ENCODE measurements around the gene CCDC34. TPM values are rescaled to one million over a fixed set of nuclear protein-coding genes. Genes with fewer than 3 reads are reported as not detected.

CCDC34 gene
- total RNA-seq, 1 donor from 2014 or later, result 13.0 TPM

- DNase-seq (ENCODE audit: low spot score in 2 of 2) (no peak), FAIRE-seq (no peak)
Observed at GRCh38 chr11:27394781-27395228, 31.8 kb upstream of the CCDC34 start.

GRCh38 chr11:27392278-27393114 is 29.5 kb upstream of the CCDC34 start:
- FAIRE-seq (no peak), DNase-seq (ENCODE audit: low spot score in 2 of 2) (no peak)

DNA sequence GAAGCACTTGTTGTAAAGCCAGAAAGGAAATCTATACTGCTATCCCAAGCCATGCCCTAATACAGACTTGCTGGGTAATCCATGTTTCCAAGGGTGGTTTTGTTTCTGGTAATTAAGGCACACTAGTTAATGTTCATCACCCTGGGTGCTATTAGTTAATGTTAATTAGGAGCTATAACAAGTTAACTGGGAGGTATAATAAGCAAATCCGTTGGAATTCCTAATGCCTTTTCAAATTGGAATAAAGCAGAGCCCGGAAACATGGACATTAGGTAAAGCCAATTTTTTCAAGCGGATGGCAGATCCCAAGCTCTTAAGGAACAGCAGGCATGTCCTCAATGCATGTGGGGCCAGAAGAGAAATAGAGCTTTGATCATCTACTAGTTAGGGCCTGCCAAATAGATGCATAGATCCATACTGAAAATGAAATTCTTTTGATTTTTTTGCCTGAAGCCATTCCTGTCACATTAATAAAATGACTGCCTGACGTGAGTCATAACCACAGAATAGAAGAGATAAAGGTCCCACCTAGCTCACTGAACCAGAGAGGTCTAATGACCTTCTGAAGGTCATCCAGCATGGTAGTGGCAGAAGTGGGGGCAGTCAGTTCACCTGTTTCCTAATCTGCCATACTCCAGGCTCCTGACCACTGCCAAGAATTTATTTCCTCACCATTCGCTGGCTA is 28.5 kb upstream of the CCDC34 start:
- FAIRE-seq, result no peak
- DNase-seq (ENCODE audit: low spot score in 2 of 2), result no peak

- FAIRE-seq (no peak), DNase-seq (ENCODE audit: low spot score in 2 of 2) (no peak)
Observed at GRCh38 chr11:27390318-27391295, 27.6 kb upstream of the CCDC34 start.

GRCh38 chr11:27388869-27389268 is 25.9 kb upstream of the CCDC34 start:
- DNase-seq (ENCODE audit: low spot score in 2 of 2) (no peak), FAIRE-seq (no peak)

DNA sequence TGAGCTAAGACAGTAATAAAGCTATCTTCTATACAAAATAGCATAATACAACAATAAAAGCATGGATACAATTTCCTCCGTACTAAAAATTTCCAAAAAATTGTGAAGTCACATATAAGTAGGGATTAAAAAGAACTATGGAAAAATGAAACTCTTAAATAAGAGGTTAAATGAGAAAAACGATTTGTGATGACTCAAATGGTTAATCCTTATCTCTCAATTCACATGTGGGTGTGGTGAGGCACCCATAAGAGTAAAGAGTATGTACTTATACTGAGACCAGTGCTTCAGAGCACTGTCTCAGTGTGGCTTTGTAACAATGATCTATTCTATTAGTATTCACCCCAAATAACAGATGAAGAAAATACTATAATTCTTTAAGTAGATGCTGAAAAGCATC is 25.0 kb upstream of the CCDC34 start:
- FAIRE-seq (no peak), DNase-seq (ENCODE audit: low spot score in 2 of 2) (no peak)

GRCh38 chr11:27387362-27387761 is 24.3 kb upstream of the CCDC34 start:
- no peak for DNase-seq (ENCODE audit: low spot score in 2 of 2)
- no peak for FAIRE-seq

DNA sequence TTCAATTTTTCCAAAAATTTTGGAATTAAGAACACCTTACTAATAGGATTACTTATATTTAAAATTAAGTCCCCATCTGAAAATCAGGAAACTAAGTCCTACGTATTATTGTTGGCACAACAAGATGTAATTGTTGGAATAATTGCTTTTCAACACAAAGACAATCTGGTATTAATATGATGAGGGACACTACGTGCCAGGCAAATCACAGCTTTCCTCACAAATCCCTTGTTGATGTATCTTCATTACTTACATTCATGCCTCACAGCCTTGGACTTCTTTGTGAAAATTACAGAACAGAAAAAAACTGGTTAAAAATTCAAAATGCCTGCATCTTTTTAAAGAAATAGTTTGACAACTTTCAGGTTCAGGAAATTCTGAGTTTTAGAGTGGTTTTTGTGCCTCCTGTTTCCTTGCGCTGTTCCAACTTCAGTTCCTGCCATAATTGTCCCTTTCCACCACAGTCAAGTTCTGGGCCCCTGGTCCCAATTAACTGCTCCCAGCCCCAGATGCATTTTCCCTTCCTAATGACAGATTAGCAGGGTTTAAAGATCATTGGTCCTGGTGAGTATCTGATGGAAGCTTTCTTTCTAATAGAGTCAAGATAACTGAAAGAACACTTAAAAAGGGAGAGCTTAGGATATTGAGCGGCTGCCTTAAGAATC is 23.3 kb upstream of the CCDC34 start:
- DNase-seq (ENCODE audit: low spot score in 2 of 2), result no peak
- FAIRE-seq, result no peak

GRCh38 chr11:27385245-27385644 is 22.2 kb upstream of the CCDC34 start:
- DNase-seq (ENCODE audit: low spot score in 2 of 2) (no peak), FAIRE-seq (no peak)

GRCh38 chr11:27384227-27384626 is 21.2 kb upstream of the CCDC34 start:
- DNase-seq (ENCODE audit: low spot score in 2 of 2) (no peak), FAIRE-seq (no peak)

GRCh38 chr11:27383645-27384044 is 20.6 kb upstream of the CCDC34 start:
- FAIRE-seq (no peak), DNase-seq (ENCODE audit: low spot score in 2 of 2) (no peak)

DNA sequence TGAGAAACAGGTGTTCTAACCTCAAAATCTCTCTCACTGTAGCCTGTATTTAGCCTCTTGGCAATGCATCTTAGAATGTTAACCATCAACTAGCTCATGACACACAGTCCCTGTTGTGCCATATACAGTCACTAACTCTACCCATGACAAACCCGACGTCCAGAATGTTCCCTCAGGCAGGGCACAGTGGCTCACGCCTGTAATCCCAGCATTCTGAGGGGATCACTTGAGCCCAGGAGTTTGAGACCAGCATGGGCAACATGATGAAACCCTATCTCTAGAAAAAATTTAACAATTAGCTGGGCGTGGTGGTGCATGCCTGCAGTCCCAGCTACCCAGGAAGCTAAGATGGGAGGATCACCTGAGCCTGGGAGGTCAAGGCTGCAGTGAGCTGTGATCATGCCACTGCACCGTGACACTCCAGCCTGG is 18.2 kb upstream of the CCDC34 start:
- DNase-seq (ENCODE audit: low spot score in 2 of 2) (no peak), FAIRE-seq (no peak)

- DNase-seq (ENCODE audit: low spot score in 2 of 2) (no peak), FAIRE-seq (no peak)
Observed at GRCh38 chr11:27380771-27381170, 17.8 kb upstream of the CCDC34 start.

DNA sequence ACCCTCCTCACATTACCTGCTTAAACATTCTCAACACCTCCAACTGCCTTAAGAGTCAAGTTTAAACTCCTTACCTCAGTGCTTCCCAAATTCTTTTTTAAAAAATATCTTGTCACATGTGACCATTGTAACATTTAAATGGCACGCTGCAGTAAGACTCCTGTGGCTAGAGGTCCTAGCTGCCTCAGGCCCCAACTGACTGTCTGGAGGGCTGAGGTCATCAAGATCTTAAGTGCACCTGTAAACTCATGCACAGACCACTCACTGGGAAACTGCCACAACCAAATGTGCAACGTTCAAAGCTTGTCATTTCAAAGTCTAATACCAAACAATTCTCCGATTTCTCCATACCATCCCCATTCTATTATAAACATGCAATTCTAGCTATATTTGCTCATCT is 16.4 kb upstream of the CCDC34 start:
- FAIRE-seq (no peak), DNase-seq (ENCODE audit: low spot score in 2 of 2) (no peak)

GRCh38 chr11:27375370-27375769 is 12.4 kb upstream of the CCDC34 start:
- no peak for FAIRE-seq
- DNase-seq (ENCODE audit: low spot score in 2 of 2), result no peak

GRCh38 chr11:27373856-27374602 is 11.0 kb upstream of the CCDC34 start:
- DNase-seq (ENCODE audit: low spot score in 2 of 2) (no peak), FAIRE-seq (no peak)

DNA sequence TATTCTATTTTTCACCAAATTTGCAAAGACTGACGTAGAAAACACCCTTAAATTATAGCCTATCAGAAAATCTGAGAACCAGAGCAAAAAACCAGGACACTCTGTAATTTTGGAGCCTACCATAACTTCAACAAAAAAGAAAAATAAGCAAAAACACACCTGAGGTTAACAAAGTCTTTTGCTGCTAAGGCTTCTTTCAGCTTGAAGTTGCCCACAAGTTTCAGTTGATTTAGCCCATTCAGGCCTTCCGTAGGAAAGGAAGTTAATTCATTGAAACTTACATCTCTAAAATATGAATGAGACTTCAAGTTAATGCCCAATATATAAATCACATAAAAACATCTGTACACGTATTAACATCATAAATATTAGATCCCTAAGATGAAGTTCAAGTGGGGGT is 10.4 kb upstream of the CCDC34 start:
- DNase-seq (ENCODE audit: low spot score in 2 of 2) (no peak), FAIRE-seq (no peak)

GRCh38 chr11:27372164-27372563 is 9.1 kb upstream of the CCDC34 start:
- DNase-seq (ENCODE audit: low spot score in 2 of 2) (no peak), FAIRE-seq (no peak)

DNA sequence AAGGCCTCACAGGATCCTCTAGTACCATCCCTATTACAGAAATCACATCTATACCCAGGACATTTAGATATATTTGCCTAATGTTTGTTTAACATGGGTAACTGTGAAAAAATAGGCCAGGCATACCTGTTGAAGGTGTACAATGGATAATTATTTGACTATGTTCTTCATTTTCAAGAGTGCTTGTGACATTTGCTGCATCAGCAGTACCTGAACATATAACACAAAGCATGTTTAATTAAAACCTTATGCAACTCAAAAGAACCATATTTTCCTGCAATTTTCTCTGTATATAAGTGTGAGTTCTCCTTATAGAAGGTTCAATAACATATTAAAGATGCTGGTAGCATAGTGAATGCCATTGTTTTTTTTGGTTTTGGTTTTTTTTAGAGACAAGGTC is 8.5 kb upstream of the CCDC34 start:
- FAIRE-seq, result no peak
- DNase-seq (ENCODE audit: low spot score in 2 of 2), result no peak

Data from frontal cortex (tissue), 4 donors.